Measurements from ENCODE around the gene ADSL.
"Not testable (repeated sequence)": the region's sequence is repeated elsewhere in the genome, so short reads cannot be mapped to it uniquely, and the experiment has no call there.

ADSL gene

GRCh38 chr22:40376149-40376548 lies 29.8 kb downstream of the ADSL start:
- DNase-seq, result no peak

DNA sequence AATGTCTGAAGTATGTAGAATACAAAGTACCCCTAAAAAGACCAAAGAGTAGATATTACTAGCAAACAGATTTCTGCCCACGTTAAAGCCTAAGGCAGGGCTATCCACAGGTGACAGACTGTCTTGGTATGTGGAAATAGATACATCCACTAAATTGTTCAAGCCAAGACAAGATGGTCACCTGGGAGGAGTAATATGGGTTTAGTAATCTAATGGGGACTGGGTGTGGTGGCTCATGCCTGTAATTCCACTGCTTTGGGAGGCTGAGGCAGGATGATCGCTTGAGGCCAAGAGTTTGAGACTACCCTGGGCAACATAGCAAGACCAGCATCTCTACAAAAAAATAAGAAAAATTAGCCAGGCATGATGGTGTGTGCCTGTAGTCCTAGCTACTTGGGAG lies 31.6 kb downstream of the ADSL start:
- no peak for DNase-seq

DNA sequence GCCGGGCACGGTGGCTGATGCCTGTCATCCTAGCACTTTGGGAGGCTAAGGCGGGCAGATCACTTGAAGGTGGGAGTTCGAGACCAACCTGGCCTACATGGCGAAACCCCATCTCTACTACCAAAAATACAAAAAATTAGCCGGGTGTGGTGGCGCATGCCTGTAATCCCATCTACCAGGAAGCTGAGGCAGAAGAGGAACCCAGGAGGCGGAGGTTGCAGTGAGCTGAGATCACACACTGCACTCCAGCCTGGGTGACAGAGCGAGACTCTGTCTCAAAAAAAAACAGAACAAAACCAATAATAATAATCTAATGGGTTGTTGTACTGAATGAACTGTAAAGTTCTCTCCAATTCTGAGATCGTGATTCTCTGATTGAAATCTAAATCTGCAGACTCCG lies 32.1 kb downstream of the ADSL start:
- not testable (repeated sequence) for DNase-seq

DNA sequence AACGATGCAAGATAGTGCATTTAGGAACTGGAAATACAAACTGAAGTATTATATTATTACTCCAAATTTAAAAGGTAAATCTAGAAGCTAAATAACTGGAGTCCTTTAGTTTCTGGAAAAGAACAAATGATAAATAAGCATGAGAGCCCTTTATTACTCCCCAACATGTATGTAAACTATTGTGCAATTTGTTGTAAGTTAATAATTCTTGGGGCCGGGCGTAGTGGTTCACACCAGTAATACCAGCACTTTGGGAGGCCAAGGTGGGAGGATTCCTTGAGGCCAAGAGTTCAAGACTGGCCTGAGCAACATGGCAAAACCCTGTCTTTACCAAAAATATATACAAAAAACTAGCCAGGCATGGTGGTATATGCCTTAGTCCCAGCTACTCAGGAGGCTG lies 35.2 kb downstream of the ADSL start:
- DNase-seq, result no peak

DNA sequence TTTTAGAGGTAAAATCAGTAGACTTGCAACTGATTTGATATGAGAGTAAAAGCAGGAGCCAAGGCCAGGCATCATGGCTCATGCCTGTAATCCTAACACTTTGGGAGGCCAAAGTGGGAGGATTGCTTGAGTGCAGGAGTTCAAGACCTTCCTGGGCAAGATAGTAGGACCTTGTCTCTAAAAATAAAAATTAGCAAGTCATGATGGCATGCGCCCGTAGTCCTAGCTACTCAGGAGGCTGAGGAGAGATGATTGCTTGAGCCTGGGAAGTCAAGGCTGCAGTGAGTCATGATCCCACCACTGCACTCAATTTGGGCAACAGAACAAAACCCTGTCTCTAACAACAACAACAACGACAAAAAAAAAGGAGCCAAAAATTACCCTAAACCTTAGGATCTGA lies 37.6 kb downstream of the ADSL start:
- DNase-seq, result no peak

GRCh38 chr22:40385036-40385782 lies 38.9 kb downstream of the ADSL start:
- DNase-seq, result no peak

- DNase-seq, result peak; percentile 30
Observed at GRCh38 chr22:40387746-40388145, 41.4 kb downstream of the ADSL start.

GRCh38 chr22:40388231-40388630 lies 41.9 kb downstream of the ADSL start:
- DNase-seq, result no peak

DNA sequence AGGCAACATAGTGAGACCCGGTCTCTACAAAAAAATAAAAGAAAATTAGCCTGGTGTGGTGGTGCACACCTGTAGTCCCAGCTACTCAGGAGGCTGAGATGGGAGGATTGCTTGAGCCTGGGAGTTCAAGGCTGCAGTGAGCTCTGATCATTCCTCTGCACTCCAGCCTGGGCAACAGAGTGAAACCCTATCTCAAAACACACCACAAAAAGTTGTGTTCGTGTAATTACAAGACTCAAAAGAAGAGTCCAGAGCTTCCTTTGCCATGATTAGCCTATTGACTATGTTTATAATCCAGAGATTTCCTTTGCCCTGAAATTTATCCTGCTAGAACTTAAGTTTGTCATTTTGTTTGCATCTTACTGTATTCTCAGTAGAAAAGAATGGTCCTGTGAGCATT lies 45.1 kb downstream of the ADSL start:
- DNase-seq, result no peak

- DNase-seq, result no peak
Observed at GRCh38 chr22:40392618-40393017, 46.3 kb downstream of the ADSL start.

DNA sequence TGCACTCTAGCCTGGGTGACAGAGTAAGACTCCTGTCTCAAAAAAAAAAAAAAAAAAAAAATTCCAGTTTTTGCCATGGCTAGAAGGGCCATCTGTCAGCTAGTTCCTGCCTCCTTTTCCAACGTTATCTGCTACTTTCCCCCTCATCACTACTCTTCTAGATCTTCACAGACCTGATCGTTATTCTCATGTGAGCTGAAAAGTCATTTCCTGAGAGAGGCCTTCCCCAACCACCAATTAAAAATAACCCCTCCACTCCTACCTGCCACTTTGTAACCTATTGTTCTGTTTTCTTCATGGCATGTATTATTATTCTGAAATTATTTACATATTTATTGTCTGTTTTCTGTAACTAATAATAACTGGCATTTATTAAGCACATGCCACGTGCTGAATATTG lies 48.3 kb downstream of the ADSL start:
- no peak for DNase-seq

- DNase-seq, result no peak
Observed at GRCh38 chr22:40395607-40396006, 49.3 kb downstream of the ADSL start.

- peak; percentile 78 for DNase-seq
Observed at GRCh38 chr22:40396882-40397281, 50.6 kb downstream of the ADSL start.

GRCh38 chr22:40397396-40397795 lies 51.1 kb downstream of the ADSL start:
- DNase-seq, result no peak

DNA sequence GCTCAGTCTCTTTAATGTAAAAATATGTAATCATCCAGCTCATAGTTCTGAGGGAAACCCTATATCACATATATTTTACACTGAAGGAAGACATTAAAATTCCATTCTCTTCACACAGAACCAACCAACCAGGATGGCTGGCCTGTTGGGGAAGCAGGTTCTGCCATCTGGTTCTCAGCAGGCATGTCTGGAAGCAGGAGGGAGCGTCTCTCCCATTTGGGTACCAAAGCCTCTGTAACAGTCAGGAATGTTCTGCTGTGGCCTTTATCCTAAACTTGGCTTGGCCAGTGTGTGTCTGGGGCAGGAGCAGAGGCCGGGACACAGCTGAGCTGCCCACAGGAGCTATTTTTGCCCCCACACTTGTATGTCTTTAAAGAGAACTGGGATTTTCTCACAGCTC lies 53.3 kb downstream of the ADSL start:
- no peak for DNase-seq

DNA sequence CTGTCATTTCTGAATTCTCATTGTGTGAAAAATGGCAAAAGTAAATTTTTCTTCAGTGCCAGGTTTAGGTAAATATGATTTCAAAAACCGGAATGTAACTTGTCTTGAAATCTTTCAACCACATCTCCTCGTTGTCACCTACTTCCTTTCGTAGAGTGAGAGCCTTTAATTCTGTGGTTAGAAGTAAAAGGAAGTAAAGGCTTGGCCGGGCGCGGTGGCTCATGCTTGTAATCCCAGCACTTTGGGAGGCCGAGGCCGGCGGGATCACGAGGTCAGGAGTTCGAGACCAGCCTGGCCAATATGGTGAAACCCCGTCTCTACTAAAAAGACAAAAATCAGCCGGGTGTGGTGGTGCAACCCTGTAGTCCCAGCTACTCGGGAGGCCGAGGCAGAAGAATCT lies 53.9 kb downstream of the ADSL start:
- no peak for DNase-seq

DNA sequence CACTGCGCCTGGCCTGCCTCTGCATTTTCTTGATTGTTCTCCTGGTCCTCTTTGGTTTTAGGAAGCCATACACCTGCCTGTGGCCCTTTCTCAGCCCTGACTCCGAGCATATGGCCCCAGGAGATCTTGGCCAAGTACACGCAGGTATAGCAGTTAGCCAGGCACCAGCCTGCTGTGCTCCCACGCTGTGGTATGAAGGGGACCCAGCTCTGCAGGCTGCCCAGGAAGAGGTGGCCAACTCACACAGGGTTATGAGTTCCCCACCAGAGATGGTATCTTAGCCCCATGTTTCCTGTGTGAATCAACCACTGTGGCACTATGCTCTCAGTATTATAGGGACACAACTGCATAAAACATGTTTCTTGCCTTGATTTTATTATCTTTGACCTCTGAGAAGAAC lies 55.2 kb downstream of the ADSL start:
- no peak for DNase-seq

- no peak for DNase-seq
Observed at GRCh38 chr22:40401981-40402406, 55.7 kb downstream of the ADSL start.

DNA sequence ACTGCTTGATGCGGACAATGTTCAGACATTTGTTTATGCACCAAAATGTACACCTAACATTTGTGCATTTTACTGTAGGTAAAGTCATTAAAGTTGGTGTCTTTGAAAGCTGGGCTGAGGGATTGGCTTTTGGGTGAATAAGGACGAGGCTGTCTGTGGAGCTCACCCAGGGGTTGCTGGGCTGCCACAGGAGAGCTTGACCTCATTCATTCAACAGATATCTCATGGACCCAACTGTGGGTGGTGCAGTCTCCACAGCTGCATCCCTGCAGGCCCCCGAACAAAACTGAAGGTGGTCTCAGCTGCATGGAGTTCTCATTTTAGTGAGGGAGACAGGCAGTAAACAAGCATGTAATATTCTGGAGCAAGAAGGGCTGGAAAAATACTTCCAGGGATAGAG lies 56.8 kb downstream of the ADSL start:
- no peak for DNase-seq

DNA sequence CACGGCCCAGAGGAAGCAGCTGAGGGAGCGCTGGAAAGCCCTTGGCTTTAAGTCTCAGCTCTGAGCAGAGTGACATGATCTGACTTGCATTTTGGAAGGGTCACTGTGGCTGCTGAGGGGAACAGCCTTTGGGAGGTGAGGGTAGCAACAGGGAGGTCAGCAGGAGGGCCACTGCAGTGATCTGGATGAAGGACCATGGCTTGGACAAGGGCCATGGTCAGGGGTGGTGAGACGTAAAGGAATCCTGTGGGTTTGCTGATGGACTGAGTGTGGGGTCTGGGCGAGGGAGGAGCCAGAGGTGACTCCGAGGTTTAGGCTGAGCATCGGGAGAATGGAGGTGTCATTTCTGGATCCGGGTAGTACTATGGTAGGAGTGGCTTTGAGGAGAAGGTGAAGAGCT lies 57.4 kb downstream of the ADSL start:
- no peak for DNase-seq

DNA sequence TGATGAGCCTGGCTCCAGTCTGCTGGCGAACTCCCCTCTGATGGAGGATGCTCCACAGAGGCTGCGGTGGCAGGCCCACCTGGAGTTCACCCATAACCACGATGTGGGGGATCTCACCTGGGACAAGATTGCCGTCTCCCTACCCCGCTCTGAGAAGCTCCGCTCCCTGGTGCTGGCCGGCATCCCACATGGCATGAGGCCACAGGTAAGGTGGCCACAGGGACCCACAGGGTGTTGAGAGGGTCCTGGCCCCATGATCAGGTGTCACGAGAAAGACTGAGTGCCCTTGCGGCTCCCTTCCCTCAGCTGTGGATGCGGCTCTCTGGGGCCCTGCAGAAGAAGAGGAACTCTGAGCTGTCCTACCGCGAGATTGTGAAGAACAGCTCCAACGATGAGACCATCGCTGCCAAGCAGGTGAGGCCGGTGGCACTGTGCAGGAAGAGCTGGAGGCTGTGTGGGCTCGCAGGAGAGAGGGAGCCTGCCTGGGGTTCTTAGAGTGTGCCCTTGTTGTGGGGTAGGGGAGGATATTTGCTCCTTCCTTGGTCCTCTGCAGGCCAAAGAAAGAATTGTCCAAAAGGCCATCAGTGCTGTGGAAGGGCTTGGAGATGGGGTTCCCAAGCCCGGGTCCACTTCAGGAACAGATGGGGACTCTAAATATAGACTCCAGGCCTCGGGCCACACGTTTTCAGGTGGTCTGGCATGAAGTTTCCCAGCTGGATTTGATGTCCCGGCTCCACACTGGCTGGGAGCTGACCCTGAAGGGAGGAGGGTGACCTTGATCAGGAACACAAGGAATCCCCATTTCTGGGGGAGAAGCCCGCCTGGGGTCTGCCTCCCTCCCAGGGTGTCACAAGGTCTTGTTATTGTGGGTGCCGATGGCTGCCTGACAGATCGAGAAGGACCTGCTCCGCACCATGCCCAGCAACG lies 58.2 kb downstream of the ADSL start:
- no peak for DNase-seq

GRCh38 chr22:40405178-40406062 lies 59.1 kb downstream of the ADSL start:
- DNase-seq, result no peak

All from DMS153 (cell line).